ENCODE data around the gene ACY1. TPM values are rescaled to one million over a fixed set of nuclear protein-coding genes. Genes with fewer than 3 reads are reported as not detected.

ACY1 gene
- total RNA-seq, 1 experiment from 2014 or later, result 50.3 TPM

DNA sequence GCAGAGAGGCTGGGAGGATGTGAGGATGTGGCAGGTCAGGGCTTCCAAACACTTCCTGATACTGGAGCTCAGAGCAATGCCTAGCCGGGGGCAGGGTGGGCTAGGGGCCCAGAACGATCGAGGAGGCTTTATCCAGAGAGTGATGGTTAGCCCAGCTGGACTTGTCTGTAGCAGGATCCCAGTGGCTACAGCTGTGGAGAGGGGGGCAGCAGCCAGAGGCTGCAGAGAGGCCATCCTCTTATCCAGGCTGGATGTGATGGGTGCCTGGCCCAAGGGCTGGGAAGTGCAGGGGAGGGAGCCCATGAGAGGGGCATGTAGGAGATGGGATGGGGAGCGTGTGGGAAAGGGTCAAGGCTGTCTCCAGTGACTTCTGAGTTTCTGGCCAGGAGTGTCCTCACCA is 36.5 kb upstream of the ACY1 start:
- no peak for DNase-seq (ENCODE audit: low read depth, low spot score)
- H3K4me1 ChIP-seq (ENCODE audit: control insufficient read depth, insufficient read depth, low read length), result peaks cover 7% of the 10 kb centered on the region; the same call in 1 of the 2 replicates
- no peaks in the 10 kb centered on the region for H3K9me3 ChIP-seq (ENCODE audit: control insufficient read depth, insufficient read depth, low read depth, low read length)
- in situ Hi-C loops (cut with HindIII; ENCODE audit: low pct_unique_long_range_greater_than_20kb, low sequenced_read_pairs), result no loop called here
- H3K27me3 ChIP-seq (ENCODE audit: control insufficient read depth, insufficient read depth, low read length), result no peaks in the 10 kb centered on the region
- no TSS peak for BruUV-seq (replicated peaks)
- no peak for ATAC-seq
- TF ChIP-seq SIN3A (IDR thresholded peaks at IDR 0.05; ENCODE audit: borderline replicate concordance, insufficient read depth, low read depth, low read length), result no peak
- TF ChIP-seq, protein P1, sequence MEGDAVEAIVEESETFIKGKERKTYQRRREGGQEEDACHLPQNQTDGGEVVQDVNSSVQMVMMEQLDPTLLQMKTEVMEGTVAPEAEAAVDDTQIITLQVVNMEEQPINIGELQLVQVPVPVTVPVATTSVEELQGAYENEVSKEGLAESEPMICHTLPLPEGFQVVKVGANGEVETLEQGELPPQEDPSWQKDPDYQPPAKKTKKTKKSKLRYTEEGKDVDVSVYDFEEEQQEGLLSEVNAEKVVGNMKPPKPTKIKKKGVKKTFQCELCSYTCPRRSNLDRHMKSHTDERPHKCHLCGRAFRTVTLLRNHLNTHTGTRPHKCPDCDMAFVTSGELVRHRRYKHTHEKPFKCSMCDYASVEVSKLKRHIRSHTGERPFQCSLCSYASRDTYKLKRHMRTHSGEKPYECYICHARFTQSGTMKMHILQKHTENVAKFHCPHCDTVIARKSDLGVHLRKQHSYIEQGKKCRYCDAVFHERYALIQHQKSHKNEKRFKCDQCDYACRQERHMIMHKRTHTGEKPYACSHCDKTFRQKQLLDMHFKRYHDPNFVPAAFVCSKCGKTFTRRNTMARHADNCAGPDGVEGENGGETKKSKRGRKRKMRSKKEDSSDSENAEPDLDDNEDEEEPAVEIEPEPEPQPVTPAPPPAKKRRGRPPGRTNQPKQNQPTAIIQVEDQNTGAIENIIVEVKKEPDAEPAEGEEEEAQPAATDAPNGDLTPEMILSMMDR (IDR thresholded peaks at IDR 0.05), result no peak
- no peak overlapping the region for H3K27ac ChIP-seq (ENCODE audit: low read length)
- H3K36me3 ChIP-seq (ENCODE audit: control insufficient read depth, insufficient read depth, low read length), result no peaks in the 10 kb centered on the region; the same call in 1 of the 2 replicates
- H3K4me3 ChIP-seq (ENCODE audit: low read depth in 2 of 2, low read length in 2 of 2), result no peak overlapping the region
- POLR2A ChIA-PET, result interaction anchor here (0.6 kb wide), 1 partner anchor 11 kb away, joined by 3 read pairs; no protein-coding TSS in a partner anchor
- intact Hi-C loops (cut with micrococcal nuclease; ENCODE audit: unreplicated experiment), result no loop called here
- CTCF ChIA-PET, result no interaction called here

DNA sequence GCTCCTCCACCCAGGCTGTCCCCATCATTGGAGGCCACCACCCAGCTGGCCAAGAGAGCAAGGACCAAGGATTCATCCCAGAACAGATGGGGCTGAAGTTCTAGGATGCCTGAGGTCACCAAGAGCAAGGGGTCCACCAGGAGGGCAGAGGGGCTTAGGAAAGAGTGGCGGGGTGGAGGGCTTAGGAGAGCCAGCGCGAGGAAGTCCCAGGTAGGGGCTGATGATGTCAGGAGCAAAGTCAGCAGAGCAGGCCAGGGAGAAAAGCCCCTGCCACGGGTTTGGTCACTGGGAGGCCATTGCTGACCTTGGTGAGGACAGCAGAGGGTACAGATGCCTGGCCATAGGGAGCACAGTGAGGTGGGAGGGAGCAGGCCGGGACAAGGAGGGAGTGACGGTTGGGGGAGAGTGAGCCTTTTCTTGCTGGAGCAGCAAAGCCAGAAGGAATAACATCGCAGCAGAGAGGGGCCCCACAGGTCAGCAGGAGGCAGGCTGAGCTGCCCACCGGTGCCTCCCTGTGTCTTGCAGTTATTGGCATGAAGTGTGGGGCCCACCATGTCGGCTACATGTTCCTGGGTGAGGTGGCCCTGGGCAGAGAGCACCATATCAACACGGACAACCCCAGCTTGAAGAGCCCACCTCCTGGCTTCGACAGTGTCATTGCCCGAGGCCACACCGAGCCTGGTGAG is 36.0 kb upstream of the ACY1 start:
- no TSS peak for BruUV-seq (replicated peaks)
- in situ Hi-C loops (cut with HindIII; ENCODE audit: low pct_unique_long_range_greater_than_20kb, low sequenced_read_pairs), result no loop called here
- Histone ChIP-seq H3K9me3 (ENCODE audit: control insufficient read depth, insufficient read depth, low read depth, low read length) (no peaks in the 10 kb centered on the region), H3K27me3 (ENCODE audit: control insufficient read depth, insufficient read depth, low read length) (no peaks in the 10 kb centered on the region), H3K36me3 (ENCODE audit: control insufficient read depth, insufficient read depth, low read length) (no peaks in the 10 kb centered on the region; the same call in 1 of the 2 replicates), H3K27ac (ENCODE audit: low read length) (no peak overlapping the region), H3K4me1 (ENCODE audit: control insufficient read depth, insufficient read depth, low read length) (peaks cover 7% of the 10 kb centered on the region; the same call in 1 of the 2 replicates), H3K4me3 (ENCODE audit: low read depth in 2 of 2, low read length in 2 of 2) (no peak overlapping the region)
- TF ChIP-seq SIN3A (IDR thresholded peaks at IDR 0.05; ENCODE audit: borderline replicate concordance, insufficient read depth, low read depth, low read length), result no peak
- no peak for TF ChIP-seq POLR2AphosphoS5 (IDR thresholded peaks at IDR 0.05; ENCODE audit: low read depth, low read length)
- TF ChIP-seq TCF7L2 (IDR thresholded peaks at IDR 0.05; ENCODE audit: low read depth, low read length), result no peak
- TF ChIP-seq, protein P1 (IDR thresholded peaks at IDR 0.05), result no peak
- TF ChIP-seq, protein P2, sequence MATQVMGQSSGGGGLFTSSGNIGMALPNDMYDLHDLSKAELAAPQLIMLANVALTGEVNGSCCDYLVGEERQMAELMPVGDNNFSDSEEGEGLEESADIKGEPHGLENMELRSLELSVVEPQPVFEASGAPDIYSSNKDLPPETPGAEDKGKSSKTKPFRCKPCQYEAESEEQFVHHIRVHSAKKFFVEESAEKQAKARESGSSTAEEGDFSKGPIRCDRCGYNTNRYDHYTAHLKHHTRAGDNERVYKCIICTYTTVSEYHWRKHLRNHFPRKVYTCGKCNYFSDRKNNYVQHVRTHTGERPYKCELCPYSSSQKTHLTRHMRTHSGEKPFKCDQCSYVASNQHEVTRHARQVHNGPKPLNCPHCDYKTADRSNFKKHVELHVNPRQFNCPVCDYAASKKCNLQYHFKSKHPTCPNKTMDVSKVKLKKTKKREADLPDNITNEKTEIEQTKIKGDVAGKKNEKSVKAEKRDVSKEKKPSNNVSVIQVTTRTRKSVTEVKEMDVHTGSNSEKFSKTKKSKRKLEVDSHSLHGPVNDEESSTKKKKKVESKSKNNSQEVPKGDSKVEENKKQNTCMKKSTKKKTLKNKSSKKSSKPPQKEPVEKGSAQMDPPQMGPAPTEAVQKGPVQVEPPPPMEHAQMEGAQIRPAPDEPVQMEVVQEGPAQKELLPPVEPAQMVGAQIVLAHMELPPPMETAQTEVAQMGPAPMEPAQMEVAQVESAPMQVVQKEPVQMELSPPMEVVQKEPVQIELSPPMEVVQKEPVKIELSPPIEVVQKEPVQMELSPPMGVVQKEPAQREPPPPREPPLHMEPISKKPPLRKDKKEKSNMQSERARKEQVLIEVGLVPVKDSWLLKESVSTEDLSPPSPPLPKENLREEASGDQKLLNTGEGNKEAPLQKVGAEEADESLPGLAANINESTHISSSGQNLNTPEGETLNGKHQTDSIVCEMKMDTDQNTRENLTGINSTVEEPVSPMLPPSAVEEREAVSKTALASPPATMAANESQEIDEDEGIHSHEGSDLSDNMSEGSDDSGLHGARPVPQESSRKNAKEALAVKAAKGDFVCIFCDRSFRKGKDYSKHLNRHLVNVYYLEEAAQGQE (IDR thresholded peaks at IDR 0.05; ENCODE audit: insufficient read depth in 1 of 2, low read depth in 2 of 2, low read length in 1 of 2), result no peak
- ATAC-seq, result no peak
- intact Hi-C loops (cut with micrococcal nuclease; ENCODE audit: unreplicated experiment), result no loop called here
- ChIA-PET CTCF (no interaction called here), POLR2A (no interaction called here)
- no peak for DNase-seq (ENCODE audit: low read depth, low spot score)

Data from Panc1 (cell line).